Esophagus squamous epithelium (tissue), 5 donors: ENCODE measurements around the gene TRMT6. TPM values are rescaled to one million over a fixed set of nuclear protein-coding genes. Genes with fewer than 3 reads are reported as not detected.

Source experiments
- DNase-seq: peaks from one replicate; lab custom pipeline; 2025; lab: John Stamatoyannopoulos, UW
- H3K27ac ChIP-seq, 4 donors: fragments of 200-600 bp; sonication (generic); one replicate each; pipeline ENCODE4 v1.5.1; 2016 to 2019; ENCODE audit warnings: mild to moderate bottlenecking in 1 of 4
- H3K27me3 ChIP-seq, 4 donors: fragments of 200-600 bp; sonication (generic); 1 replicate in 3 of 4; 2 replicates in 1 of 4; pipeline versions ENCODE4 v1.5.1 to v1.6.0; 2017 to 2021; ENCODE audit warnings: antibody characterized with exemption in 1 of 4
- H3K36me3 ChIP-seq, 3 donors: fragments of 200-600 bp; sonication (generic); one replicate each; pipeline ENCODE4 v1.5.1; 2016 to 2019
- H3K4me1 ChIP-seq, 3 donors: fragments of 200-600 bp; sonication (generic); one replicate each; pipeline ENCODE4 v1.5.1; 2017 to 2019
- H3K4me3 ChIP-seq, 4 donors: fragments of 200-600 bp; sonication (generic); 1 replicate in 3 of 4; 2 replicates in 1 of 4; pipeline ENCODE4 v1.5.1; 2016 to 2019; ENCODE audit warnings: mild to moderate bottlenecking in 2 of 4, moderate library complexity in 1 of 4
- H3K9me3 ChIP-seq, 3 donors: fragments of 200-600 bp; sonication (generic); one replicate each; pipeline ENCODE4 v1.5.1; 2016 to 2019
- CTCF ChIP-seq, 6 experiments: fragments of 450-650 bp in 4 of 6; fragments of 200-600 bp in 2 of 6; sonication (generic) in 2 of 6; IDR thresholded peaks; one replicate each; pipeline ENCODE4 v1.5.1; 2016 to 2019; ENCODE audit warnings: antibody characterized with exemption in 6 of 6, mild to moderate bottlenecking in 4 of 6, moderate library complexity in 4 of 6
- POLR2A ChIP-seq, 4 donors: fragments of 450-650 bp; IDR thresholded peaks; one replicate each; pipeline ENCODE4 v1.6.1; 2017; ENCODE audit warnings: antibody characterized with exemption in 4 of 4, mild to moderate bottlenecking in 4 of 4, moderate library complexity in 3 of 4
- WGBS, 2 donors: methylation state at CpG; one replicate each; pipeline ENCODE4 v1.1.5; 2018; 5-methylcytosine and 5-hydroxymethylcytosine counted together
- intact Hi-C: fragments of 100-400 bp; cut with DNase I; formaldehyde crosslinking; loops from one replicate; pipeline ENCODE4 v1.15.0; 2022
- total RNA-seq, 4 donors: library from RNA; depleted of rRNA; stranded (reverse); fragments of >200 nt; gene quantifications; one replicate each; pipeline ENCODE4 v1.1.0, GENCODE V29; 2016
- donor health status: DM: yes; HTN: yes; CAD: no.

Gene TRMT6
- total RNA-seq, 4 donors from 2014 or later = 8.2 to 19.8 (median 13.8) TPM

DNA sequence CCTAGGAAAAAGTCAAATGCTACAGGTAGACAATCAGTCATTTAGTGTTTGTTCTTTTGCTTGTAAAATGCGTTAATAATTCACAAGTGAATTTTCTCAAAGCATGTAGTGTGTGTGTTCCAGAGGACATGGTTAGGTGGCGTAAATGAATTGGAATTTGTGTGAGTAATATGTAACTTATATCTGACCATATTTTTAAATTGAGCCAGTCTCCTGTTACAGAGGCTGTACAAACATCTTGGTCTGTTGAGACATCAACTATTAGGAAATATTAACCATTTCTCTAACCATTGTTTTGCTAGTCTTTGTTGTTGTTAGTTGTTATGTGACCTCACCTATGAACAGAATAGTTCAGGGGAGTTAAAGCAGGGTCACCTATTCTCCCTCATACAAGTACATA, 22.8 kb upstream of the TRMT6 start:
- TF ChIP-seq POLR2A (IDR thresholded peaks at IDR 0.05) (no peak), CTCF (IDR thresholded peaks at IDR 0.05) (no peak)
- peaks cover 0 to 63% (median 0%) of the 10 kb centered on the region in 3 donors for H3K36me3 ChIP-seq

DNA sequence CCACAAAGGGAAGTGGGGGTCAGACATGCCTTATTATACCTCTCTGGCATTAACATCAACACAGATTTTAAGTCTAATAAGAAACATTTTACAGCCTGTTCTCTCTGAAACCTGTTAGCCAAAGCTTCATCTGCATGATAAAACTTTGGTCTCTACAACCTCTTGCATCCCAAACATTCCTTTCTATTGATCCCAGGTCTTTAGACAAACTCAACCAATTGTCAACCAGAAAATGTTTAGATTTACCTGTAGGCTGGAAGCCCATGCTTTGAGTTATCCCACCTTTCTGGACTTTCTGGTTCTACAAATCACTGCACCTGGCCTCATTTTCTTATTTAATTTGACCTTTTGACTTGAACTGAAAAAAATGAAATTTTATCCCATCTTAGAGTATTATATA, 20.9 kb upstream of the TRMT6 start:
- intact Hi-C loops = no loop called here
- no peak overlapping the region for H3K27ac ChIP-seq
- H3K4me3 ChIP-seq = no peak overlapping the region
- H3K9me3 ChIP-seq = no peaks in the 10 kb centered on the region
- H3K4me1 ChIP-seq = peaks cover 0 to under 1% (median 0%) of the 10 kb centered on the region in 3 donors
- peaks cover 0 to 66% (median 0%) of the 10 kb centered on the region in 3 donors for H3K36me3 ChIP-seq
- no peak for DNase-seq
- no peaks in the 10 kb centered on the region for H3K27me3 ChIP-seq
- TF ChIP-seq POLR2A (IDR thresholded peaks at IDR 0.05) (no peak), CTCF (IDR thresholded peaks at IDR 0.05) (no peak)

More for the DNA sequence above, 22.8 kb upstream of the TRMT6 start:
- intact Hi-C loops = no loop called here
- Histone ChIP-seq H3K4me1 (peaks cover 0 to 13% (median 3%) of the 10 kb centered on the region in 3 donors), H3K27me3 (no peaks in the 10 kb centered on the region), H3K4me3 (no peak overlapping the region), H3K9me3 (no peaks in the 10 kb centered on the region), H3K27ac (no peak overlapping the region)
- 82 to 84% methylated on average over 2 of the region's 2 CpGs for WGBS, 2 donors
- no peak for DNase-seq

- no peak for DNase-seq
- H3K36me3 ChIP-seq = peaks cover 0 to 72% (median 0%) of the 10 kb centered on the region in 3 donors
- H3K9me3 ChIP-seq = no peaks in the 10 kb centered on the region
- H3K4me1 ChIP-seq = no peaks in the 10 kb centered on the region
- H3K27ac ChIP-seq = no peak overlapping the region
- WGBS, 2 donors = 86 to 90% methylated on average over 2 of the region's 2 CpGs
- TF ChIP-seq POLR2A (IDR thresholded peaks at IDR 0.05) (no peak), CTCF (IDR thresholded peaks at IDR 0.05) (no peak)
- no peak overlapping the region for H3K4me3 ChIP-seq
- no peaks in the 10 kb centered on the region for H3K27me3 ChIP-seq
- intact Hi-C loops = no loop called here
These were observed 20.0 kb upstream of the TRMT6 start for GRCh38 chr20:5970381-5970780.

DNA sequence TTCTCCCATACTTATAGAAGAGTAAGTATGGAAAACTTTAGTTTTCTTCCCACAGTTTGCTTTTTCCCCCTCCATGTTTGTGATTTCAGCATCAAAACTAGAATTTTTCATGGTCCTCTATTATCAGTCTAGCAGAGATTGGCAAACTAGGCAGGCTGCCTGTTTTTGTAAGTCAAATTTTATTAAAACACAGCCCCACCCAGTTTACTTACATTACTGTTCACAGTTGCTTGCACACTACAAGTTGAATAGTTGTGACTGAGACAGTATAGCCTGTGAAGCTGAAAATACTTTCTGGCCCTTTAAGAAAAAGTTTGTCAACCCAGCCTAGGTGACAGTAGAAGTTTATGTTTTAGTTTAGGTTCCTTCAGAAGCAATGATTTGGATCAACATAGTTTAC, 19.6 kb upstream of the TRMT6 start:
- H3K9me3 ChIP-seq = no peaks in the 10 kb centered on the region
- no peaks in the 10 kb centered on the region for H3K27me3 ChIP-seq
- intact Hi-C loops = no loop called here
- TF ChIP-seq CTCF (IDR thresholded peaks at IDR 0.05) (no peak), POLR2A (IDR thresholded peaks at IDR 0.05) (no peak)
- peaks cover 0 to 72% (median 0%) of the 10 kb centered on the region in 3 donors for H3K36me3 ChIP-seq
- no peak overlapping the region for H3K4me3 ChIP-seq
- no peak for DNase-seq
- no peak overlapping the region for H3K27ac ChIP-seq
- no peaks in the 10 kb centered on the region for H3K4me1 ChIP-seq

GRCh38 chr20:5969348-5969935, 19.1 kb upstream of the TRMT6 start:
- Histone ChIP-seq H3K4me1 (no peaks in the 10 kb centered on the region), H3K36me3 (peaks cover 0 to 72% (median 0%) of the 10 kb centered on the region in 3 donors), H3K9me3 (no peaks in the 10 kb centered on the region), H3K4me3 (no peak overlapping the region), H3K27me3 (no peaks in the 10 kb centered on the region), H3K27ac (no peak overlapping the region)
- no peak for DNase-seq
- WGBS, 2 donors = 81 to 82% methylated on average over 9 of the region's 9 CpGs
- TF ChIP-seq CTCF (IDR thresholded peaks at IDR 0.05) (no peak), POLR2A (IDR thresholded peaks at IDR 0.05) (no peak)
- intact Hi-C loops = no loop called here
